GM19455 (cell line): ENCODE measurements around the gene SOD3.

Experiments
- ATAC-seq: cut with Tn5 transposase; IDR thresholded peaks from one replicate; pipeline ENCODE4 v1.9.1; 2021; ENCODE audit not compliant: unreplicated experiment

SOD3 gene

GRCh38 chr4:24801136-24801855 is 5.9 kb downstream of the SOD3 start:
- no peak for ATAC-seq

DNA sequence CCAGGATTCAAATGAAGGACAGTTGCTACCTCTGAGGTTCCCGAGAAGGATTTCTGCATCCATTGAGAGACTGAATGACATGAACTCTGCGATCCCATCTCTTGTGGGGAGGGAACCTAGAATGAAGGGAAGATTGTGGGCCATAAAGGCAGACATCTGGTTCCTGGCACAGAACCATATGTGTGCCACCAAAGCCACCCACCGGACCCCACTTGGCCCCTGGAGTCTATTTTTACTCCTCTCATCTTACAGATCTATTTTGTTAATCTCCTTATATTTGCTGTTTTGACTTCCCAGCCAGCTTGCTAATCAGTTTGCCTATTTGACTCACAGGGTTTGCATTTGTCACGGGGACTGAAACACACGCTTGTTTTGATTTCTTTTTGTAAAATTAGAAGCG is 7.3 kb downstream of the SOD3 start:
- no peak for ATAC-seq

GRCh38 chr4:24805067-24805466 is 9.7 kb downstream of the SOD3 start:
- no peak for ATAC-seq

GRCh38 chr4:24805566-24805965 is 10.2 kb downstream of the SOD3 start:
- no peak for ATAC-seq

DNA sequence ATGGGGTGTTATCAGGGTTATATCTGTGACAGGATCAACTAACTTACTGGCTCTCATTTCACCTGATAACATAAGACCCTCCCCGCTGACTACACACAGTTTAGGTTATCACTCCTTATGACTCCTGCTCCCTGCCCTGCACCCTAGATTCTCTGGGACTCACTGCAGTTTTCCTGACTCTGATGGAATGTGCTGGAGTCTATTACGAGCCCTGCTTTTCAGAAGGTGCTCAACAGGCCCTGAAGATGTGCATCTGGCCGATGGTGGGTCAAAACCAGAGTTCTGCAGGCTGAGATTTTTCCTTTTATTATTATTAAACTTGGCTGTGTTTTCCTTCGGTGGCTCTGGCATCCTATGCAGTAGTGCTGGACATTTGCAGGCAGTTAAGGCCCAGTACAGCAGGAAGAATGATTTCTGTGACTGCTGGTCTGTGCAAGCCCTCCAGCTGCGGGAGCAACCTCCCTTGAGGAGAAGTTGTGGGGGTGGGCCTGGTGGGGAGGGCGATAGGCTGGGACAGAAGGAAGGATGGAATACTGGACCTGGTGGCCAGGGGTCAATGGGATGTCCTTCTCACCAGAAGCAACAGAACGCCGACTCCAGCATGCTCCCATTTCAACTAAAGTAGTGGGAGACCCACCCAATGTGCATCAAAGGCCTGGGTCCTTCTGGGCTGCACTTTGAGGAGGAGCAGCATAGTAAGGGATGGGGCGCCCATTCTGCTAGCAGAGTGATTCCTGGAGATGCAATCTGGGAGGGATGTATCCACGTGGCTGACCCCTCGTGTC is 11.0 kb downstream of the SOD3 start:
- ATAC-seq: no peak

- ATAC-seq: no peak
Observed at GRCh38 chr4:24807611-24808010, 12.2 kb downstream of the SOD3 start.

GRCh38 chr4:24808261-24808660 is 12.9 kb downstream of the SOD3 start:
- no peak for ATAC-seq

DNA sequence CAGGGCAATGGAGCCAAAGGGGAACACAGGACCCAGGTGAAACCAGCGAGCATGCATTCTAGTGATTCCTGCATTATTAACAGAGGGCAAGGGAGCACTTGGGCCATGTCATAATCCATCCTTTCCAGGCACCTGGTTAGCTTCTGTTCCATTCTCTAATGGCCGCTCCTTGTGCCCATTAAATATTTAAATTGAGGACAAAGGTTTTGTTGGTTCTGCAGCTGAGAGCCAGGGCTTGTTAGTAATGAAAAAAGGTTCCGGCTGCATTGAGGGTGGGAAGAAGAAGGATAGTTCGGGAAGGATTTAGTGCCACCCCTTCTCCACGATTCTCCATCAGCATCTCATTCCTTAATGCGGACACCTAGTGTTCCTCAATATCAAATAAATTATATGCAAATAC is 13.6 kb downstream of the SOD3 start:
- ATAC-seq: no peak

DNA sequence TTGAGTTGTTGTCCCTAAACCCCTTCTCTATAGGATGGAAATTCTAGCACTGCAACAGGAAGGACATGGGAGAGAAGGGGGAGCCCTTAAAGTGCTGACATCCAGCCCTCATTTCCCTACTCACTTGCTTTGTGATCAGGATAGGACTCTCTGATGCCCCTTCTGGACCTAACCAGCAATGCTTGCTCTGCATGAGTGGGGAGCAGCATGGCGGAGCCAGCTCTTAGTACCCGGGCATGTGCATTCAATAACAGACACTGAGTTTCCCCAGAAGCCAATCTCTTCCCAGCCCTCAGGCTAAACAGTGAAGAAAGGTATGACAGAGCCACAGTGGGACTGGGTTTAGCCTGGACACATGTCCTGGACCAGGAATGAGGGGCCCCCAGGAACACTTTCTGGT is 14.0 kb downstream of the SOD3 start:
- ATAC-seq: no peak

- ATAC-seq: no peak
Observed at GRCh38 chr4:24809815-24810405, 14.5 kb downstream of the SOD3 start.

- no peak for ATAC-seq
Observed at GRCh38 chr4:24810871-24811631, 15.7 kb downstream of the SOD3 start.

GRCh38 chr4:24813732-24814131 is 18.4 kb downstream of the SOD3 start:
- no peak for ATAC-seq

GRCh38 chr4:24816797-24817196 is 21.4 kb downstream of the SOD3 start:
- no peak for ATAC-seq

GRCh38 chr4:24820541-24820940 is 25.2 kb downstream of the SOD3 start:
- no peak for ATAC-seq

GRCh38 chr4:24824720-24825119 is 29.3 kb downstream of the SOD3 start:
- no peak for ATAC-seq

DNA sequence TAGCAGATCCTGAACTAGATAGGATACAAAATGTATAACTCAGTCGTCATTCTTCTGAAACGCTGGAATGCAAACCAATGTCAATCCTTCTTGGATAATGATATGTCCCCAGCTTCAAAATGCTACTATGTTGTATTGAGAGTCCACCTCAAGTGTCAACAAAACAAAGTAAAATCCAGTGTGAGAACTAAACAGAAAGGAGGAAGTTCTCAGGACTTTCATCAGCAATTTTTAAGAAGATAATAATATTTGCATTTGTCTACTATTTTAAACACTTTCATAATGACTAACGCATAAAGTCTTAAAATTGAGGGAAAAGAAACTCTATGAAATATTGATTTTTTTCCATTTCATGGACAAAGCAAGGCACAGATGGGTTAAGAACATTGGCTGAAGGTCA is 36.3 kb downstream of the SOD3 start:
- no peak for ATAC-seq

DNA sequence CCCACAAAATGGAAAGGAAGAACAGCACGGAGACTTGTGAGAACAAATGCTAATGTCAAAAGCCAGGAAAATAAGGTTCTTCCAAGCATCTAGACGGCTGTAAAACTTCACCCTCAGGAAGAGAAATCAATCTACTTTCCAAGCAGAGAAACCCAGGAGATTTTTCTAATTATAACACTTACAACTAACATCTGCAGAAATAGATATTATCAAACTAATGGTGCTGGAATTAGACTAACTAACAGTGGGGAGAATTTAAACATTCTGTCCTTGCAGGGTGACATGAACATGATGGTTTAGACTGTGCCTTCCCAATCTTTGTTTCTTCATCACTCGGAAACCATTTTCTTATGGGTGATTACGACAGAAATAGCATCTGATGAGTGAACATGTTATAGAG is 40.3 kb downstream of the SOD3 start:
- no peak for ATAC-seq

DNA sequence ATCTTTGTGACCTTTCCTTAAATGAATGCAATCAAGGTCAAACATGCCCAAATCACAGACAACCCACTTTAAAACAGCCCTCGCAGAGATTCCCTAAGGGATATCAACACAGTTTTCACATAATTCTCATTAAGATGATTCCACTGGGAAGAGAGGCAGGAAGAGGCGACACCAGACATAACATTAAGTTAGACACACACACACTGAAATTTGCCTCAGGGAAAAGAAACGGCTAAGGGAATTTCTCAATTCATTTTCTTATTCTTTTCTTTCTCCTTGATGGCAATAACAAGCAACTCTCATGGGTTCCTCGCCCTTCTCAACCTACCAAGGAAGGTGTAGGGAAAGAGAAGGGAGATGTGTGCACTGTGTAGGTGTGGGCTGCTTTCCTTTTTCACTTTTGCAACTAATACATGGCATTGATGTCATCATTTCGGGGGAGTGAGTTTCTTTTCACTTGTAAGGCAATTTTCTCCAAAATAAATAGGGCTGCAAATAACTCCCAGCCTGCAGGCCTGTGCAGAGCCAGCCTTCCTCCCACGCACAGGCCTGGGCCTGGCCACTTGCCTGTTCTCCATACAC is 41.4 kb downstream of the SOD3 start:
- no peak for ATAC-seq

DNA sequence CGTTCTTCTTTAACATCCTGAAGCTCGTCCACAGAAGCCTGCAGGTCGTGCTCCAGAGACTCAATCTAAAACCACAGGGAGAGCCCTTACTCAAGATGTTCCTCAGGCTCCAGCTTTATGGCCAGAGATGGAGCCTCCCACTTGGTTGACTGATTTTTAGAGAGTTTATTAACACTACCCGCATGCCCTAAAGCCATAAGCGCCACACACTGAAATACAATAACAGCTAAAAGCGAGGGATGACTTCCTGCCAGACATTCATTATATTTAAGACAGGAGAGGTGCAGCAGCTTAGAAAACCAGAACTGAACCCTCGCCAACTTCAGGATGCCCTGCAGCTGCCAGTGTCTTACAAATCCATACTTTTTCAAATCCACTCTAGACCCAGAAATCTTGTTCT is 42.0 kb downstream of the SOD3 start:
- ATAC-seq: no peak

GRCh38 chr4:24837781-24838180 is 42.4 kb downstream of the SOD3 start:
- ATAC-seq: no peak

- no peak for ATAC-seq
Observed at GRCh38 chr4:24840362-24840761, 45.0 kb downstream of the SOD3 start.
